Endodermal cell (in vitro differentiated cells): ENCODE results near the gene PIK3IP1. TPM values are rescaled to one million over a fixed set of nuclear protein-coding genes. Genes with fewer than 3 reads are reported as not detected.

Experiments used
- DNase-seq: peaks from one replicate; pipeline ENCODE4 v3.0.0-alpha.2; 2017
- H3K27ac ChIP-seq: 2 replicates; pipeline ENCODE4 v1.5.1; 2013; ENCODE audit warnings: mild to moderate bottlenecking, low read depth, low read length, moderate library complexity
- H3K27me3 ChIP-seq: 2 replicates; pipeline ENCODE4 v1.6.1; 2013; ENCODE audit warnings: mild to moderate bottlenecking, low read length, moderate library complexity; ENCODE audit not compliant: insufficient read depth, control insufficient read depth, poor library complexity, severe bottlenecking
- H3K36me3 ChIP-seq: 2 replicates; pipeline ENCODE4 v1.7.0; 2013; ENCODE audit warnings: mild to moderate bottlenecking, low read length, moderate library complexity; ENCODE audit not compliant: control insufficient read depth, insufficient read depth
- H3K4me1 ChIP-seq: one replicate; pipeline ENCODE4 v1.7.0; 2013; ENCODE audit warnings: low read length; ENCODE audit not compliant: control insufficient read depth, insufficient read depth
- H3K4me3 ChIP-seq: 2 replicates; pipeline ENCODE4 v1.5.1; 2013; ENCODE audit warnings: mild to moderate bottlenecking, low read length, moderate library complexity
- H3K9ac ChIP-seq: 2 replicates; pipeline ENCODE4 v1.6.1; 2013; ENCODE audit warnings: mild to moderate bottlenecking, low read length, moderate library complexity; ENCODE audit not compliant: poor library complexity, severe bottlenecking; ENCODE audit errors: extremely low read depth
- H3K9me3 ChIP-seq: 2 replicates; pipeline ENCODE4 v1.6.1; 2013; ENCODE audit warnings: mild to moderate bottlenecking, low read length, moderate library complexity; ENCODE audit not compliant: control insufficient read depth
- H3K27ac Mint-ChIP-seq: 2 replicates; pipeline ENCODE4 v1.8.0; 2020; ENCODE audit warnings: mixed read lengths
- H3K27me3 Mint-ChIP-seq: 2 replicates; pipeline ENCODE4 v1.8.0; 2021; ENCODE audit warnings: mild to moderate bottlenecking, mixed read lengths; ENCODE audit not compliant: insufficient read depth
- H3K36me3 Mint-ChIP-seq: 2 replicates; pipeline ENCODE4 v1.8.0; 2020; ENCODE audit warnings: low read depth, mixed read lengths
- H3K4me1 Mint-ChIP-seq: 2 replicates; pipeline ENCODE4 v1.8.0; 2020; ENCODE audit warnings: mixed read lengths
- H3K4me3 Mint-ChIP-seq: 2 replicates; pipeline ENCODE4 v1.8.0; 2020; ENCODE audit warnings: mild to moderate bottlenecking, moderate library complexity, mixed read lengths
- H3K9me3 Mint-ChIP-seq: 2 replicates; pipeline ENCODE4 v1.8.0; 2020; ENCODE audit warnings: mild to moderate bottlenecking, mixed read lengths
- WGBS, 2 experiments: methylation state at CpG; one replicate each; pipeline versions ENCODE4 v1.1.5 to v1.1.7; 2013; ENCODE audit warnings: missing lambda C conversion rate in 2 of 2, mixed read lengths in 1 of 2; ENCODE audit not compliant: insufficient coverage in 1 of 2, insufficient read length in 1 of 2; 5-methylcytosine and 5-hydroxymethylcytosine counted together
- total RNA-seq, 2 donors: library from RNA; stranded (reverse); fragmentation: NEBNext Ultra II Directional in 1 of 2; extraction: Animal tissue kit (Norgen Biotek cat#: 25700) in 1 of 2; gene quantifications; 2 replicates in 1 of 2; 3 replicates in 1 of 2; pipeline ENCODE4 v1.2.1, GENCODE V29; 2021
- TF ChIP-seq, protein P1 (sequence below): fragments of 200-600 bp; sonication (generic); conservative IDR thresholded peaks from 2 replicates; pipeline ENCODE4 v1.5.0; 2021; ENCODE audit warnings: antibody characterized with exemption, mild to moderate bottlenecking

Gene PIK3IP1
- total RNA-seq, 2 donors from 2014 or later: 2.0 to 3.5 TPM

DNA sequence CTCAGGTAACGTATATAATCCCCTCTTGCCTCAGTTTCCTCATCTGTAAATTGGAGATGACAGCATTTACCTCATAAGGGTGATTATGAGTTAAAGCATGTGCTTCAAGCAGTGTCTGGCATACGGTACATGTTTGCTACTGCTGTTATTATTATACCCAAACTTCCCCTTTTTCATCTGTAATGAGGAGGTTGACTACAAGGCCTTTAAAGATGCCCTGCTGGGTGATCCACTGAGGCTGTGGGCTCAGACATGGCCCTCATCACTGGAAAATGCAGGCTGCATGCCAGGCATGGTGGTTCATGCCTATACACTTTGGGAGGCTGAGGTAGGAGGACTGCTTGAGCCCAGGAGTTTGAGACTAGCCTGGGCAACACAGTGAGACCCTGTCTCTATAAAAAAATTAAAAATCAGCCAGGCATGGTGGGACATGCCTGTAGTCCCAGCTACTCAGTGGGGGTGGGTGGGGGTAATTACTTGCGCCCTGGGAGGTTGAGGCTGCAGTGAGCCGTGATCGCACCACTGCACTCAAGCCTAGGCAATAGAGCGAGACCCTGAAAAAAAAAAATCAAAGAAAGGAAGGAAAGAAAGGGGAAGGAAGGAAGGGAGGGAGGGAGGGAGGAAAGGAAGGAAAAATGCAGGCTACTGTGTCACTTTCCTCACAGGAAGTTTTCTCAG, 4.3 kb downstream of the PIK3IP1 start:
- Histone ChIP-seq H3K36me3 (no peaks in the 10 kb centered on the region), H3K9ac (no peak overlapping the region), H3K27ac (no peak overlapping the region), H3K9me3 (no peaks in the 10 kb centered on the region), H3K27me3 (peaks cover 34% of the 10 kb centered on the region), H3K4me1 (no peaks in the 10 kb centered on the region), H3K4me3 (no peak overlapping the region)
- Mint-ChIP-seq H3K4me3 (no peak overlapping the region), H3K27ac (no peak overlapping the region), H3K4me1 (peaks cover 18% of the 10 kb centered on the region), H3K9me3 (no peaks in the 10 kb centered on the region), H3K36me3 (no peaks in the 10 kb centered on the region), H3K27me3 (peaks cover 20% of the 10 kb centered on the region)
- 82 to 92% methylated on average over 3 to 6 of the region's 6 CpGs for WGBS, 2 experiments
- DNase-seq: no peak
- TF ChIP-seq, protein P1, sequence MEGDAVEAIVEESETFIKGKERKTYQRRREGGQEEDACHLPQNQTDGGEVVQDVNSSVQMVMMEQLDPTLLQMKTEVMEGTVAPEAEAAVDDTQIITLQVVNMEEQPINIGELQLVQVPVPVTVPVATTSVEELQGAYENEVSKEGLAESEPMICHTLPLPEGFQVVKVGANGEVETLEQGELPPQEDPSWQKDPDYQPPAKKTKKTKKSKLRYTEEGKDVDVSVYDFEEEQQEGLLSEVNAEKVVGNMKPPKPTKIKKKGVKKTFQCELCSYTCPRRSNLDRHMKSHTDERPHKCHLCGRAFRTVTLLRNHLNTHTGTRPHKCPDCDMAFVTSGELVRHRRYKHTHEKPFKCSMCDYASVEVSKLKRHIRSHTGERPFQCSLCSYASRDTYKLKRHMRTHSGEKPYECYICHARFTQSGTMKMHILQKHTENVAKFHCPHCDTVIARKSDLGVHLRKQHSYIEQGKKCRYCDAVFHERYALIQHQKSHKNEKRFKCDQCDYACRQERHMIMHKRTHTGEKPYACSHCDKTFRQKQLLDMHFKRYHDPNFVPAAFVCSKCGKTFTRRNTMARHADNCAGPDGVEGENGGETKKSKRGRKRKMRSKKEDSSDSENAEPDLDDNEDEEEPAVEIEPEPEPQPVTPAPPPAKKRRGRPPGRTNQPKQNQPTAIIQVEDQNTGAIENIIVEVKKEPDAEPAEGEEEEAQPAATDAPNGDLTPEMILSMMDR: no peak

DNA sequence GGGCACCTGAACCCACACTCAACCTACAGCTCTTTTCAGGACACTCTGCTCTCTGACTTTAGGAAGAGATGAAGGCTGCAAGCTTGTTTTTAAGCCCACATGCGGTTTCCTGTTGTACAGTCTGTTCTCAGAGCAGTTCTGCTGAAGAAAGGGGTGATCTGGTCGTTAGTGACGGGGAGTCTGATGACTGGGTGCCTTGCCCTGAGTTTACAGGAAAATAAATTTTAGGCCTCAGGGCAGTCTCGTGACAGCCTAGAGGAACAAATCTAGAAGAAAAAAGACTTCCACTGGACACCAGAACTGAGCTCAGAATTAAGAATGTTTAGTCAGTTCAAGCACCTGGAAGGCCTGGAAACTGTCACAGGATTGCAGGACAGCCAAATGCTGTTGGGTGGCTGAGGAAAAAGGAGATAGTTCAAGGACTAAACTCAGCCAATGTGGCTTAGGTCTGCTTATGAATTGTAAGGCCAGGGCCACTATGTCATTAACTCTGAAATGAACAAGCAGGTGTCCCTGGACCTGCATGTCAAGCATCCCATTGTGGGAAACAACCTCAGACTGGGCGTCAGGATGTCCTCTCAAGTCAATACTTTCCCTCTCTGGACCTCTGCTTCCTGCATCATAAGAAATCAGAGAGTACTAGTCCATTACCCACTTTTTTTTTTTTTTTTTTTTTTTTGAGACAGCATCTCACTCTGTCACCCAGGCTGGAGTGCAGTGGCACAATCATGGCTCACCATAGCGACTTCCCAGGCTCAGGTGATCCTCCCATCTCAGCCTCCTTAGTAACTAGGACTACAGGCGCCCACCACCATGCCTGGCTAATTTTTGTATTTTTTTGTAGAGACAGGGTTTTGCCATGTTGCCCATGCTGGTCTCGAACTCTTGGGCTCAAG, 5.7 kb downstream of the PIK3IP1 start:
- no peak overlapping the region for H3K27ac Mint-ChIP-seq

More for the DNA sequence above, 5.7 kb downstream of the PIK3IP1 start:
- WGBS, 2 experiments: 92 to 95% methylated on average over 7 to 8 of the region's 8 CpGs
- H3K36me3 ChIP-seq: no peaks in the 10 kb centered on the region
- H3K4me1 ChIP-seq: no peaks in the 10 kb centered on the region
- no peak overlapping the region for H3K9ac ChIP-seq
- Mint-ChIP-seq H3K4me1 (peaks cover 8% of the 10 kb centered on the region), H3K4me3 (no peak overlapping the region), H3K27me3 (peaks cover 18% of the 10 kb centered on the region), H3K9me3 (no peaks in the 10 kb centered on the region), H3K36me3 (no peaks in the 10 kb centered on the region)
- TF ChIP-seq, protein P1: no peak
- no peaks in the 10 kb centered on the region for H3K9me3 ChIP-seq
- DNase-seq: no peak
- H3K27ac ChIP-seq: no peak overlapping the region
- H3K4me3 ChIP-seq: no peak overlapping the region
- H3K27me3 ChIP-seq: peaks cover 31% of the 10 kb centered on the region
